Tibial artery (tissue), 4 donors: ENCODE measurements around the gene ZNF473.
A peak's percentile ranks its signal among the peaks of the same experiment; 100 is the strongest.

ENCODE experiments used
- DNase-seq, 2 donors: peaks; one replicate each; pipeline ENCODE4 v3.0.0-alpha.2; 2019
- H3K27ac ChIP-seq, 2 donors: fragments of 200-600 bp; sonication (generic) in 1 of 2; 1 replicate in 1 of 2; 2 replicates in 1 of 2; pipeline ENCODE4 v1.5.1; 2018 to 2019; ENCODE audit warnings: mild to moderate bottlenecking in 1 of 2
- H3K27me3 ChIP-seq, 2 donors: fragments of 200-600 bp; sonication (generic) in 1 of 2; one replicate each; pipeline versions ENCODE4 v1.5.1 to v1.6.0; 2016 to 2019
- H3K36me3 ChIP-seq, 3 donors: fragments of 200-600 bp; sonication (generic) in 2 of 3; one replicate each; pipeline ENCODE4 v1.5.1; 2016 to 2019; ENCODE audit warnings: mild to moderate bottlenecking in 2 of 3
- H3K4me1 ChIP-seq, 4 donors: fragments of 200-600 bp; sonication (generic) in 2 of 4; 1 replicate in 3 of 4; 2 replicates in 1 of 4; pipeline ENCODE4 v1.5.1; 2016 to 2019
- H3K4me3 ChIP-seq, 2 donors: fragments of 200-600 bp; sonication (generic) in 1 of 2; 1 replicate in 1 of 2; 2 replicates in 1 of 2; pipeline ENCODE4 v1.5.1; 2018 to 2019; ENCODE audit warnings: mild to moderate bottlenecking in 2 of 2
- H3K9me3 ChIP-seq, 3 donors: fragments of 200-600 bp; sonication (generic) in 1 of 3; one replicate each; pipeline ENCODE4 v1.5.1; 2016 to 2019
- CTCF ChIP-seq, 2 experiments: fragments of 200-600 bp in 1 of 2; fragments of 450-650 bp in 1 of 2; IDR thresholded peaks; one replicate each; pipeline ENCODE4 v1.5.1; 2017 to 2019; ENCODE audit warnings: antibody characterized with exemption in 2 of 2, mild to moderate bottlenecking in 1 of 2, moderate library complexity in 1 of 2
- intact Hi-C: fragments of 100-400 bp; cut with DNase I; formaldehyde crosslinking; loops from one replicate; pipeline ENCODE4 v1.15.0; 2023; ENCODE audit warnings: low total_unique reads

ZNF473 gene

GRCh38 chr19:50003810-50004419 lies 21.9 kb upstream of the ZNF473 start:
- peaks cover 0 to 29% (median 23%) of the 10 kb centered on the region in 4 donors for H3K4me1 ChIP-seq
- H3K36me3 ChIP-seq, result peaks cover 45 to 93% (median 70%) of the 10 kb centered on the region in 3 donors
- peak overlapping the region; percentile 81 to 87 for H3K27ac ChIP-seq
- DNase-seq, result peak; percentile 76 to 87
- no peak for TF ChIP-seq CTCF (IDR thresholded peaks at IDR 0.05)
- no peaks in the 10 kb centered on the region for H3K27me3 ChIP-seq
- peak overlapping the region; percentile 8 to 13 for H3K4me3 ChIP-seq
- H3K9me3 ChIP-seq, result no peaks in the 10 kb centered on the region
- intact Hi-C loops, result no loop called here

DNA sequence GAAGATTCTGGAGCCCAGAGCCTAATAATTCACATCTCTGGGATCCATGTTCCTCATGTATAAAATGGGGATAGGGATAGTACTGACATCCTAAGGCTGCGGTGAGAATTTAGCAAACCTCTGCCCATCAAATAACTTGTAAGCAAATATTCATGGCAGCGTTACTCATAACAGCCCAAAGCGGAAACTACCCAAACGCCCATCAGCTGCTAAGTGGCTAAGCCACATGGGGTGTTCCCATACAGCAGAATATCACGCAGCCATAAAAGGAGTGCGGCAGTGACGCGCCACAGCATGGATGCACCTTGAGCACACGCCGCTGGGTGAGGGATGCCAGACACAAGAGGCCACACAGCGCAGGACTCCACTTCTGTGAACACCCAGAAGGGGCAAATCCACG lies 20.4 kb upstream of the ZNF473 start:
- DNase-seq, result no peak
- Histone ChIP-seq H3K27ac (peak overlapping the region; percentile 81 to 87), H3K36me3 (peaks cover 38 to 90% (median 65%) of the 10 kb centered on the region in 3 donors), H3K27me3 (no peaks in the 10 kb centered on the region), H3K4me3 (no peak overlapping the region), H3K4me1 (peaks cover 0 to 29% (median 23%) of the 10 kb centered on the region in 4 donors), H3K9me3 (no peaks in the 10 kb centered on the region)
- no peak for TF ChIP-seq CTCF (IDR thresholded peaks at IDR 0.05)
- intact Hi-C loops, result no loop called here

DNA sequence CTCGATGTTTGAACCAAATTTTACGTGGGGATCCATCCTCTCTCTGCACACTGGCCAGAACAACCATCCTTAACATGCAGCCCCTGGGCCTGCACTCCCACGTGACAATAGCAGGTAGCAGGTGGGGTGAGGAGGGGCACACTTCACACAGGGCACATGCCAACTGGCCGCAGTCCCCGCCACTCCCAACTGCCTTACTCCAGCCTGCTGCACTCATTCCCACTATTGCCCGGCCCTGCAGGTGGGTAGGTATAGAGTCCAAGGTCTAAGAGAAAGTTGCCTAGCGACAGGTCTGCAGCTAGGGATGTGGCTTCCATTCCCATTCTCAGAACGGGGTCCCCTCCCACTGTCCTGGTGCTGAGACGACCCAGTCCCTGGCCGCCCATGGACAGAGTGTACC lies 18.6 kb upstream of the ZNF473 start:
- intact Hi-C loops, result no loop called here
- TF ChIP-seq CTCF (IDR thresholded peaks at IDR 0.05), result no peak
- H3K36me3 ChIP-seq, result peaks cover 36 to 90% (median 49%) of the 10 kb centered on the region in 3 donors

GRCh38 chr19:50007947-50008346 lies 17.9 kb upstream of the ZNF473 start:
- no peak for TF ChIP-seq CTCF (IDR thresholded peaks at IDR 0.05)
- peaks cover 0 to 26% (median 20%) of the 10 kb centered on the region in 4 donors for H3K4me1 ChIP-seq
- H3K36me3 ChIP-seq, result peaks cover 39 to 90% (median 53%) of the 10 kb centered on the region in 3 donors
- no peaks in the 10 kb centered on the region for H3K9me3 ChIP-seq
- H3K4me3 ChIP-seq, result no peak overlapping the region
- H3K27ac ChIP-seq, result no peak overlapping the region
- intact Hi-C loops, result no loop called here
- H3K27me3 ChIP-seq, result no peaks in the 10 kb centered on the region
- no peak for DNase-seq

More for the DNA sequence above, 18.6 kb upstream of the ZNF473 start:
- H3K9me3 ChIP-seq, result no peaks in the 10 kb centered on the region
- peaks cover 0 to 29% (median 23%) of the 10 kb centered on the region in 4 donors for H3K4me1 ChIP-seq
- H3K27ac ChIP-seq, result no peak overlapping the region
- H3K4me3 ChIP-seq, result no peak overlapping the region
- H3K27me3 ChIP-seq, result no peaks in the 10 kb centered on the region
- no peak for DNase-seq

DNA sequence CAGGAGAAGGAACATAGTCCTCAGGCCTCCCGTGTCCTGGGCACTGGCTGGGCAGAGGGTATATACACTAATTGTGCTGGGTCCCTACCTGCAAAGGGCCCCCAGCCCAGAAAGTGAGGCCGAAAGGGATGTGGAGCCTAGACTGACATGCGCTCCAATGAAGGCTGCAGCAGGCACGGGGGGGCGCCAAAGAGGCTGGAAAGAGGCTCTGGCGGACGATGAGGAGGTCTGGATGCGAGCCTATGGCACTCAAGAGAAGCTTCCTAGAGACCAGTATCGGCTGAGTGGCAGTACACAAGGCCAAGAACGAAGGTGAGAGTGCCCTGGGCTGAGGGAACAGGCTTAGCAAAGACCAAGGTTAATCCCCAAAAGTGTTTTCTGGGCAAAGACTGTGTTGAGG lies 17.3 kb upstream of the ZNF473 start:
- no peak overlapping the region for H3K4me3 ChIP-seq
- no peak for DNase-seq
- no peaks in the 10 kb centered on the region for H3K27me3 ChIP-seq
- intact Hi-C loops, result no loop called here
- peaks cover 39 to 90% (median 58%) of the 10 kb centered on the region in 3 donors for H3K36me3 ChIP-seq
- peaks cover 0 to 20% (median 16%) of the 10 kb centered on the region in 4 donors for H3K4me1 ChIP-seq
- H3K27ac ChIP-seq, result no peak overlapping the region
- TF ChIP-seq CTCF (IDR thresholded peaks at IDR 0.05), result no peak
- no peaks in the 10 kb centered on the region for H3K9me3 ChIP-seq
